Left cardiac atrium (tissue), 4 donors: ENCODE measurements around the gene ERRFI1. TPM values are rescaled to one million over a fixed set of nuclear protein-coding genes. Genes with fewer than 3 reads are reported as not detected.

Source experiments
- ATAC-seq, 2 donors: fragments of 200-7000 bp; cut with Tn5 transposase; one replicate each; pipeline ENCODE4 v1.9.1; 2020; ENCODE audit warnings: mild to moderate bottlenecking in 2 of 2, moderate library complexity in 2 of 2
- DNase-seq: peaks from one replicate; pipeline ENCODE4 v3.0.0-alpha.2; 2020
- intact Hi-C, 2 donors: fragments of 100-400 bp; cut with DNase I; formaldehyde crosslinking; loops; one replicate each; pipeline versions ENCODE4 v1.14.1 to v1.15.1; 2022 to 2023
- total RNA-seq, 2 donors: library from RNA; stranded (reverse); fragmentation: NEBNext Ultra II Directional; extraction: Animal tissue kit (Norgen Biotek cat#: 25700); gene quantifications; one replicate each; pipeline ENCODE4 v1.2.1, GENCODE V29; 2021
- donor health status: DM: no; HTN: yes; CAD: no.
- donor health status: DM: no; HTN: yes; CAD: no; lungs with severe emphysema.
- donor health status: DM: yes; HTN: yes; CAD: no.
- donor health status: Dilated cardiomyopathy.

The ERRFI1 gene
- total RNA-seq, 2 donors from 2014 or later = 17.0 to 19.0 TPM

DNA sequence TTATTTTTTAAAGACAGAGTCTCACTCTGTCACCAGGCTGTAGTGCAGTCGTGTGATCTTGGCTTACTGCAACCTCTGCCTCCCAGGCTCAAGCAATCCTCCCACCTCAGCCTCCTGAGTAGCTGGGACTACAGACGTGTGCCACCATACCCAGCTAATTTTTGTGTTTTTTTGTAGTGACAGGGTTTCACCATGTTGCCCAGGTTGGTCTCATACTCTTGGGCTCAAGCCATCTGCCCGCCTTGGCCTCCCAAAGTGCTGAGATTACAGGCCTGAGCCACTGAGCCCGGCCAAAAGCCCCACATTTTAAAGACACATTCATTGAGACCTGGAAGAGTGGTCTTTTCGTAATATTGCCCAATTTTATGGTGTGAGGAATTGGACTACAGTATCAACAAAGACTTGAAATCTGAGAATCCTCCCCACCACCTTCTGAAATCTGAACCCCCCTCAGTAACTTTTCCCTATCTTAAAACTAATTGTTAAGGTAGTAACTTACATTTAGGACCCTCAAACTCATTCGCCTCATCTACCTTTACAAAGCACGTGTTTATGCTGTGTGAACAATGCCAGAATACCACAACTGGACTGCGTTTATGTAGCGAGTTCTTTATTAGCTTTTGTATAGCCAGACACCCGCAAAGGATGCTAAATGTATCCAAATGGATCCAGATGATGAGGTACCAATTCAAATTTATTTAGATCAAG, 2.7 kb downstream of the ERRFI1 start:
- DNase-seq (no peak), ATAC-seq (no peak)
- intact Hi-C loops = no loop called here

DNA sequence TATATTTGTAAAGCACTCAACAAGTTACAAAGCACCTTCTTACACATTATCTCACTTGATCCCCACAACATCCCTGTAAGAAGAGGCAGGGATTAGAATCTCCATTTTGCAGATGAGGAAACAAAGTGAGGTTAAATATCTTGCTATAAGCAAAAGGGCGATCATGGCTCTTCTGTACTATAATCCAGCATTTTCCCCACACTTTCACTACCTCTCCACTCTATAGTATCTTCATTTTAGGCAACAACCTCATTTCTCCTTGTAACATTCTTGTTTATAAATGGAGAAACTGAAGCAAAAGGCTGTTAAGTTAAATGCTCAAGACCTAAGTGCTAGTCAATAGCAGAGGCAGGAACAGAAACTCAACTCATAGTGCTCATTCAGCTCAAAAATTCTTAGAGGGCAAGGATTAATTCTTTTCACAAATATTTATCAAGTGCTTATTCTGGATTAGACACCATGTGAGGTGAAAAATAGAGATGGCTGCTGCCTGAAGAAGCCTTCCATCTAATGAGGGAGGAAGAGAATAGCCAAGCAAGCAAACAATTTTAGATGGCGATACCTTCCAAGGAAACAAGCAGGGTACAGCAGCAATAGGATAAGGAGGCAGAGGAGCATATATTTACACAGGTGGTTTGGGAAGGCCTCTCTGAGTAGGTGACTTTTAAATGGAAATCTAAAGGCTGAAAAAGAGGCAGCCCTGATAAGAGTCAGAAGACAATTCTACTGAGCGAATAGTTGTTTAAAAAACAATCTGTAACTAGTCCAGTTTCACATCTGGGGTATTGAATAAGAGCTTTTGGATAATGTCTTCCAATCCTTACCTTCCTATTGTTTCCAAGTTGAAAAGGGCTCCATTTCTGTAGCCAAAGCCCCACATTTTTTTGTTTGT, 3.5 kb downstream of the ERRFI1 start:
- ATAC-seq = no peak
- DNase-seq = no peak
- intact Hi-C loops = no loop called here

- intact Hi-C loops = no loop called here
- ATAC-seq = no peak
- no peak for DNase-seq
Measured at GRCh38 chr1:8021676-8022266, 4.3 kb downstream of the ERRFI1 start.

GRCh38 chr1:8020032-8020431, 6.1 kb downstream of the ERRFI1 start:
- DNase-seq (no peak), ATAC-seq (peak in 1 of 2 donors; percentile 37)
- intact Hi-C loops = no loop called here

GRCh38 chr1:8019229-8019620, 6.9 kb downstream of the ERRFI1 start:
- no peak for ATAC-seq
- intact Hi-C loops = loop anchor here in 1 of 2 donors (5.0 kb wide), 2 partner anchors 37 to 293 kb away; no protein-coding TSS in a partner anchor
- no peak for DNase-seq

DNA sequence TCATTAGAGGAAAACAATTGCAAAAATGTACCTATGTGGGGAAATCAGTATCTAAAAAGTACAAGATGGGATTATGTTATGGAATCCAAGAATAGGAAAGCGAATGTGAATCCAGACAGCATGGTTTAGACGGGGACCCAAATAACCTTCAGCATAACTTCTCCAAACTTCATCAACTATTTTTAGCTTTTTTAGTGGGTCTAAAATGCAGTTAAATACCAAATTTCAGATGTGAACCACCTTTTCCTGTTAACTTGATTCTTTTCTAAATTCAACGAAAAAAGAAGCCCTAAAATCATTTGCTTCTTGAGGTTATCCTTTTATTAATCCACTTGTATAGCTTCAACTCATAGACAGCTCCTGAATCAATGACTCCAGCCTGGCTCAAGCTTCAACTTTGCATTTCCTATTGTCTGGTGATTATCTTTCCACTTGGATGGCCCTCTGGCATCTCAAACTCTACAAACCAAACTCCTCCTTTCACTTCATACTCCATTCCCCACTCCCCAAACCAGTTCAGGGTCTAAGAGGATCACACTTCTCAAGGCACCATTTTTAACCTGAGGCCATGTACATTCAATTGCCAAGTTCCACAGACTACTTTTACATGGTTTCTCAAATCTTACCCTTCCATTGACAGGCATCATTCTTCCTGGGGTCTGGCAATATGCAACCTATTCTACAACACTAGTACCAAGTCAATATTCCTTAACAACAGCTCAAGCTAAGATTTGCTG, 7.4 kb downstream of the ERRFI1 start:
- intact Hi-C loops = loop anchor here in 1 of 2 donors (5.0 kb wide), 2 partner anchors 36 to 294 kb away; no protein-coding TSS in a partner anchor
- no peak for ATAC-seq

GRCh38 chr1:8017495-8018197, 8.5 kb downstream of the ERRFI1 start:
- no peak for ATAC-seq
- intact Hi-C loops = loop anchor here in 1 of 2 donors (5.0 kb wide), 2 partner anchors 35 to 295 kb away; no protein-coding TSS in a partner anchor
- no peak for DNase-seq

More for the DNA sequence above, 7.4 kb downstream of the ERRFI1 start:
- no peak for DNase-seq

DNA sequence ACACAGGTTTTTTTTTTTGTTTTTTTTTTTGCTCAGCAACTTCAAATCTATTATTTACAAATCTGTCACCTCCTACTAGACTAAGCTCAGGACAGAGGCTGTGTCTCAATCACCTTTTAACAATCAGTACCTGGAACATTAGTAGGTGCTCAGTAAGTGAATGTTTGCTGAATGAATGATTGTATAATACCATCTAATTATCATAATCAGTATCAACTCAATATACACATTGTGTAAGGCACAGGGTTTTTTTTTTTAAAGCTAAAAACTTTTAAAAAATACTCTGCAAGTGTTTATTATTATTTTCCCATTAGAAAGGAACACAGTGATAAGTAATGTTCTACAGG, 9.2 kb downstream of the ERRFI1 start:
- DNase-seq (no peak), ATAC-seq (no peak)
- intact Hi-C loops = loop anchor here in 1 of 2 donors (5.0 kb wide), 2 partner anchors 35 to 295 kb away; no protein-coding TSS in a partner anchor

DNA sequence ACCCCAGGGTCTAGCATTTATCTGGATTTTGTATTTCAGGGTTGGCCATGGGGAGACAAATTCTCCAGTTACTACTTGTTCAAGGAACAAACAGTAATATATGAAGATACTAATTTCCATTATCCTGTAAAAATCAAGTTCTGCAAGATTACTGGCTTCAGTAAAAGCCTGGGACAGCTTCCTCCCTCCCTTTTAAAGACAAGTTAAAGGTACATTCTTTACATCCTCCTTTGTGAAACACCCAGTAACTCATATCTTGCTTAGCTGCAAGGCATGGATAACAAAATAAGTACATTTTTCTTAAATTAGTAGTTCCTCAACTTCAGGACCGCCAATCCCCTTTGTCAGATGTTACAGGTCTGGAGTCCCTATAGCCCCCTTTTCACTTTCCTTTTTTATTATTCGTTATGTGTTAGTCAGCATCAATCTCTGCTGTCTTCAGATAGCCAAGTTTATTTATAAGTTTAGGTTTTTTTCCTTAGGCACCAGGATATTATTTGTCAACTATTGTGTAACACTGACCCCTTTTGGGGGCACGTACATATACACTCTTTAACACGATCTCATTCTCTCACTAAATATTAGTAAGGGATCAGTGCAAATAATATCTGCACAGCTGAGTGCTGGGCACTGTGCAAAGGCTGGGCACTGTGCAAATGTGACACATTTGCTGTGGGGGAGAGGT, 9.8 kb downstream of the ERRFI1 start:
- DNase-seq = no peak
- intact Hi-C loops = loop anchor here in 1 of 2 donors (5.0 kb wide), 2 partner anchors 34 to 296 kb away; no protein-coding TSS in a partner anchor
- ATAC-seq = no peak

GRCh38 chr1:8015809-8016165, 10.3 kb downstream of the ERRFI1 start:
- DNase-seq (no peak), ATAC-seq (peak; percentile 68 to 91)
- intact Hi-C loops = loop anchor here in 1 of 2 donors (5.0 kb wide), 2 partner anchors 33 to 297 kb away; no protein-coding TSS in a partner anchor

DNA sequence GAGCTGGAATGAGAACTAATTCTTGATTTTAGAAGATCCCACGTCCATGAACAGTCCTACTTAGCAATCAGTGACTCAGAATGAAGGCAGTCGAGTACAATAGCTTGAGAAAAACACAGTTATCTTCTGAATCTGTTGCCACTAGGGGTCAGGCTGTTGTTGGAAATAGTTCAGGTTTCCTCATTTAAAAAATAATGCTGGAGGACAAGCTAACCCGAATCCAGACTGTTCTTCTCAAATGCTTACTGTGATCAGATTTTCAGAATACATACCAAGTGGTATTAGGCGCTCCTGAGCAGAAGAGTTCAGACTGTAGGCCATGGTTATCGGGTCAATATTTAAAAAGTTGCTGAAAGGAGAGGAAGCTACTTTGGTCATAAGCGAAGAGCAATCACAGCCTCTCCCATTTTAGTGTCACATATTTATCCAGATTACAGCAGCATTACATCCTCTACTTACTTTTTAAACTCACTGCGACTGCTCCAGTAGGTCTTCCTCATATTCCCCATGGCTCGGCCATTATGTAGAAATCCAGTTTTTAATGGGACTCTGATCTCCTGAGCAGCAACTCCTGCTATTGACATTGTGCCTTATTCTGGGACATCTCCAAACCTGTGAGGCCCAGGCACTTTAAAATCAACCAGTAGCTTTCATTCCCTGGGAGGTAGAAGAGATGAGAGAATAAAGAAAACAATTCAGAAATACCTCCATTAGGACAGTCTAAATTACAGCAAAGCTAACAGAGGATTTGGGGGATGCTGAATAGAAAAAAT, 10.9 kb downstream of the ERRFI1 start:
- DNase-seq (no peak), ATAC-seq (peak; percentile 75)
- intact Hi-C loops = loop anchor here in 1 of 2 donors (5.0 kb wide), 2 partner anchors 33 to 297 kb away; no protein-coding TSS in a partner anchor

DNA sequence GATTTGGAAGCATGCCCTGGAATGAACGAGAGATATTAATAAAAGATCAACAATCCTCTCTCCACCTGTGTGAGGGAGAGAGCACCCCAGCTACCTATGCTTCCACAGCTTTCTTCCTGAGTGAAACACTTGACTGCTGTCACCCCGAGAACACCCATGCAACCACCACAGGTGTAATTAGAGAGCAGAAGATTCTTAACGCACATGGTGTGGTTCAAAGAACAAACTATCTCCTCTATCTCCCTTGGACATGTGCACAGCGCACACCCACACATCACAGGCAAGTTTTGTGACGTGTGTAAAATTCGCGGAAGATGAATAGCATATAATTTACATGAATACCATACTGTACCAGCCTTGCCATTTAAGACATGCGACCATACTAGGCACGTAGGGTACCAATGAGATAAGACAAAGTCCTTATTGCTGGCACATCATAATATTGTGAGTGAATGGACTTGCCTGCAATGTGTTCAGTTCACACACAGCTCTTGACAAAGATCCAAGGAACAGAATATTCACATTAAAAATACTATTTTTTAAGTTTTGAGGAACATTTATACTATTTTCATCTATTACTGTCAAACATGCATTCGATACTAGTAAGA, 11.6 kb downstream of the ERRFI1 start:
- no peak for ATAC-seq
- DNase-seq = no peak
- intact Hi-C loops = no loop called here

DNA sequence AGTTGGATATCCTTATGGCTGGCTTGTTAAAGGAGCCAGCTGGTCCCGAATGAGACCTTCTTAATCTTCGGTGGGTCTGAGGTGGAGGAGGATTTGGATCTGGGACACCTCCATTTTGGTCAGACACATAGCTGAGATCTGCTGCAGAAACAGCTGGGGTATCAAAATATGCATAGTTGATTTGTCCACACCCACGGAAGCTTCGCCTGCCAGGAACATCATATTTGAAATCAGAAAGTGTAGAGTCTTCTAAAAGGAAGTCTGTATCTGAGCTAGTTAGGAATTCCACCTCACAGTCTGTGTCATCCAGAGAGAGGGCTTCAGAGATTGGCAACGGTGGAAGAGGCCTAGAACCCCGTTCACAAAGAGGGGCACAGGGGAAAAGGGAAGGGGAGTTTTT, 12.3 kb downstream of the ERRFI1 start:
- DNase-seq = no peak
- intact Hi-C loops = no loop called here
- peak in 1 of 2 donors; percentile 5 for ATAC-seq

GRCh38 chr1:8013399-8013798, 12.7 kb downstream of the ERRFI1 start:
- intact Hi-C loops = no loop called here

DNA sequence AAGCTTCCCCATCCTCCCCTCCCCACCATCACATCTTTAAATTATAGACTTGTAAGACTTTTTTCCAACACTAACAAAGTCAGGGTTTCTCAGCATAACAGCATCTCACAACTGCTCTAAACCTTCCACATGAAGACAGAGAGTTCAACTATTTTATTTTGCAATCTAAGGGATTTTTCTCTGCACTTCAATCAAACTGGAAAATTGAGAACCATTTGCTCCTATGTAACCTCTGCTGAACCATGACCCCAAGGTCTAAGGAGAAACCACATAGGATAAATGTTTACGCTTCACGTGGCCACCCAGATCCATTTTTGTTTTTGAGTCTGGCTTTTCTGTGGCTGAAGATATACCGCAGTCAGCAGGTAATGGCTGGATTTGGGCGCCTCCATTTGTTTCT, 13.2 kb downstream of the ERRFI1 start:
- no peak for DNase-seq
- intact Hi-C loops = no loop called here
- ATAC-seq = no peak

More at GRCh38 chr1:8013399-8013798, 12.7 kb downstream of the ERRFI1 start:
- ATAC-seq (no peak), DNase-seq (no peak)
